ENCODE results near the gene LDLRAD2. TPM values are rescaled to one million over a fixed set of nuclear protein-coding genes. Genes with fewer than 3 reads are reported as not detected.

LDLRAD2 gene
- total RNA-seq, 3 donors from 2014 or later: 0.33 TPM; not detected in 2

DNA sequence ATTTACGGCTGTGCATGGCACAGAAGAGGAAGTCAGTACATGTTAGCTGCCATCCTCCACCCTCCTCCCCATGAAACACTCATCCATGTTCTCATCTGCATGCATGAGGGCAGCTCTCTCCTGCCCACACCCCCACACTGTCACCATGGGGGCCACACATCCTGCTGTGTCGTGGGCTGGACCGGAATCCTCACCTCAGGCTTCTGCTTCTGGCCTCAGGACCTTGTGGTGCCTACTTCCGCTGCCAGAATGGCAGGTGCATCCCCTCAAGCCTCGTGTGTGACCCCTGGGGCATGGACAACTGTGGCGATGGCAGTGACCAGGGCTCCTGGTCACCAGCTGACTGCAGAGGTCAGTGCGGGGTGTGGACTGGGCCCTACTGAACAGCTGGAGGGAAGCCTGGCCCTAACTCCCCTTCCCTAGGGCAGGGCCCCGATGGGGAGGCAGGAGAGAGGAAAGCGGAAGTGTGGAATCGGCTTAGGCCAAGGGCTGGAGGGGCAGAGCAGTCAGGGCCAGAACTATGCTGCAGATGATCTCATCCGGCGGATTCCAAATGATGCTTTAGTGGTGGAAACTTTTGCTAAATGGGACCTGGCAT lies 3.8 kb downstream of the LDLRAD2 start:
- H3K9me3 ChIP-seq: no peaks in the 10 kb centered on the region
- no peaks in the 10 kb centered on the region for H3K27me3 ChIP-seq
- H3K4me3 ChIP-seq: no peak overlapping the region
- intact Hi-C loops (cut with DNase I; ENCODE audit: low total_unique reads): no loop called here
- no peak for TF ChIP-seq POLR2A (IDR thresholded peaks at IDR 0.05)
- TF ChIP-seq POLR2AphosphoS5 (IDR thresholded peaks at IDR 0.05): peak in 1 of 3 donors; percentile 36
- H3K4me1 ChIP-seq: no peaks in the 10 kb centered on the region
- no peak for DNase-seq (ENCODE audit: low spot score in 2 of 2)
- H3K27ac ChIP-seq: no peak overlapping the region
- H3K36me3 ChIP-seq: no peaks in the 10 kb centered on the region

DNA sequence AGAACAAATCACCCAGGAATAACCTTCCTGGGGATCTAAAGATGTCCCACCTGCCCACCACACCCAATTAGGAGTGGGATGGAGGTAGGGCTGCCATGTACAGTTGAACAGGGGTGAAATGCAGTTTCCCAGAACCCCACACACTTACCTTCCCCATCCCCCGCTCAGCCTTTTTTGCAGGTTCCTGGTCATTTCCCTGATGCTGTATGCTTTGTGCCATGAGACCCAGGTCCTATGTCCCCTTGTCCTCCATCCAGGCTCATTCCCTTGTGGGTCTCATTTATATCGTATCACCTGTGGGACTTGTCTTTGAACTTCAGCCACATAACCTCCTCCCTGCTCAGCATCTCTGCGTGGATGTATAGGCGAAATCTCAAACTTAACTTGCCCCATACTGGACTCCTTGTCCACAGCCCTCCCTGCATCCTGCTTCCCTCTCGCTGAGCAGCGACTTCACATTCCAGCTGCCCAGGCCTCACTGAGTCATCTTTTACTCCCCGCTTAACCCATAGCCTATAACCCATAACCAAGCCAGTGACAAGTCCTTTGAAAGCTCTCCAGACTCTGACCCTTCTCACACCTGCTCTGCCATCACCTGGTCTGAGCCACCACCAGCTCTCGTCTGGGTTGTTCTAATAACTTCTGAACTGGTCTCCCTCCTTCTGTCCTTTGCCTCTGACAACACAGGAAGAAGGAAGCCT lies 4.7 kb downstream of the LDLRAD2 start:
- DNase-seq (ENCODE audit: low spot score in 2 of 2): no peak
- H3K27ac ChIP-seq: no peak overlapping the region

DNA sequence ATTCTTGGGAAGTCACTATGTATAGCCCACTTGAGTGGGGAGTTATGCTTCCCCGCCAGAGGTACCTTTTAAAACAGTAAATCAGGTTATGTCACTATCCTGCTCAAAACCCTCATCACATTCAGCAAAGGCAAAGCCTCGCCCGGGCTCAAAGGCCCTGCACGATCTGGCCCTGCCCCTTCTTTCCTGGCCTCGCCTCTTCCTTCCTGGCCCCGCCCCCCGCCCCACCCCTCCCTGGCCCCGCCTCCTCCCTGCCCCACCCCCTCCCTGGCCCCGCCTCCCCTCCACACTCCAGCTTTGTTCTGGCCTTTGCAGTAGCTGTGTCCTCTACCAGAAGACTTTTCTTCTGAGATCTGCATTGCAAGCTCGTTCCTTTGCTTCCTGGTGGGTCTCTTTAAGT lies 6.6 kb downstream of the LDLRAD2 start:
- intact Hi-C loops (cut with DNase I; ENCODE audit: low total_unique reads): no loop called here

More for the DNA sequence above, 4.7 kb downstream of the LDLRAD2 start:
- intact Hi-C loops (cut with DNase I; ENCODE audit: low total_unique reads): no loop called here
- H3K36me3 ChIP-seq: no peaks in the 10 kb centered on the region
- H3K4me1 ChIP-seq: no peaks in the 10 kb centered on the region
- H3K9me3 ChIP-seq: no peaks in the 10 kb centered on the region
- H3K4me3 ChIP-seq: no peak overlapping the region
- no peaks in the 10 kb centered on the region for H3K27me3 ChIP-seq
- no peak for TF ChIP-seq POLR2A (IDR thresholded peaks at IDR 0.05)
- TF ChIP-seq, protein P1, sequence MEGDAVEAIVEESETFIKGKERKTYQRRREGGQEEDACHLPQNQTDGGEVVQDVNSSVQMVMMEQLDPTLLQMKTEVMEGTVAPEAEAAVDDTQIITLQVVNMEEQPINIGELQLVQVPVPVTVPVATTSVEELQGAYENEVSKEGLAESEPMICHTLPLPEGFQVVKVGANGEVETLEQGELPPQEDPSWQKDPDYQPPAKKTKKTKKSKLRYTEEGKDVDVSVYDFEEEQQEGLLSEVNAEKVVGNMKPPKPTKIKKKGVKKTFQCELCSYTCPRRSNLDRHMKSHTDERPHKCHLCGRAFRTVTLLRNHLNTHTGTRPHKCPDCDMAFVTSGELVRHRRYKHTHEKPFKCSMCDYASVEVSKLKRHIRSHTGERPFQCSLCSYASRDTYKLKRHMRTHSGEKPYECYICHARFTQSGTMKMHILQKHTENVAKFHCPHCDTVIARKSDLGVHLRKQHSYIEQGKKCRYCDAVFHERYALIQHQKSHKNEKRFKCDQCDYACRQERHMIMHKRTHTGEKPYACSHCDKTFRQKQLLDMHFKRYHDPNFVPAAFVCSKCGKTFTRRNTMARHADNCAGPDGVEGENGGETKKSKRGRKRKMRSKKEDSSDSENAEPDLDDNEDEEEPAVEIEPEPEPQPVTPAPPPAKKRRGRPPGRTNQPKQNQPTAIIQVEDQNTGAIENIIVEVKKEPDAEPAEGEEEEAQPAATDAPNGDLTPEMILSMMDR (IDR thresholded peaks at IDR 0.05): no peak
- TF ChIP-seq POLR2AphosphoS5 (IDR thresholded peaks at IDR 0.05): no peak

DNA sequence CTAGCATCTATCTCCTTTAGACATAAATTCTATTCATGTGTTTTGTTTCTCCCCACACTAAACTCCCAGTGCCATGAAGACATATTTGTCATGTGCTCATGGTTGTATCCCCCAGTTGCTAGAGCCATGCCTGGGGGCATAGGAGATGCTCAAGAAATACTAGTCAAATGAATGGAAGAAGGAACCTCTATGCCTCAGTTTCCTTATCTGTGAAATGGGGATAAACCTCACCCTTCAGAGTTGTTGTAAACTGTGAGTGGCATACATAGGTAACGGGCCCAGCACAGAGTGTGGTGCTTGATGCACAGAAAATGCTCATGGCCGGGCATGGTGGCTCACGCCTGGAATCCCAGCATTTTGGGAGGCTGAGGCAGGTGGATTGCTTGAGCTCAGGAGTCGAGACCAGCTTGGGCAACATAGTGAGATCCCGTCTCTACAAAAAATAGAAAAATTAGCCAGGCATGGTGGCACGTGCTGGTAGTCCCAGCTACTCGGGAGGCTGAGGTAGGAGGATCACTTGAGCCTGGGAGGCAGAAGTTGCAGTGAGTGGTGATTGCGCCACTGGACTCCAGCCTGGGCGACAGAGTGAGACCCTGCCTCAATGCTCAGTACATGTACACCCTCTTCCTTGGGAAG lies 8.7 kb downstream of the LDLRAD2 start:
- Histone ChIP-seq H3K36me3 (no peaks in the 10 kb centered on the region), H3K9me3 (no peaks in the 10 kb centered on the region), H3K27ac (no peak overlapping the region), H3K4me3 (no peak overlapping the region), H3K4me1 (no peaks in the 10 kb centered on the region), H3K27me3 (no peaks in the 10 kb centered on the region)
- intact Hi-C loops (cut with DNase I; ENCODE audit: low total_unique reads): no loop called here
- TF ChIP-seq, protein P1 (IDR thresholded peaks at IDR 0.05): no peak
- no peak for TF ChIP-seq POLR2AphosphoS5 (IDR thresholded peaks at IDR 0.05)
- no peak for TF ChIP-seq POLR2A (IDR thresholded peaks at IDR 0.05)
- no peak for DNase-seq (ENCODE audit: low spot score in 2 of 2)

More for the DNA sequence above, 6.6 kb downstream of the LDLRAD2 start:
- H3K4me1 ChIP-seq: no peaks in the 10 kb centered on the region
- no peak for DNase-seq (ENCODE audit: low spot score in 2 of 2)
- no peak overlapping the region for H3K27ac ChIP-seq
- no peaks in the 10 kb centered on the region for H3K36me3 ChIP-seq
- no peak overlapping the region for H3K4me3 ChIP-seq
- no peaks in the 10 kb centered on the region for H3K27me3 ChIP-seq
- TF ChIP-seq POLR2AphosphoS5 (IDR thresholded peaks at IDR 0.05): no peak
- no peak for TF ChIP-seq POLR2A (IDR thresholded peaks at IDR 0.05)
- TF ChIP-seq, protein P1 (IDR thresholded peaks at IDR 0.05): no peak
- H3K9me3 ChIP-seq: no peaks in the 10 kb centered on the region

DNA sequence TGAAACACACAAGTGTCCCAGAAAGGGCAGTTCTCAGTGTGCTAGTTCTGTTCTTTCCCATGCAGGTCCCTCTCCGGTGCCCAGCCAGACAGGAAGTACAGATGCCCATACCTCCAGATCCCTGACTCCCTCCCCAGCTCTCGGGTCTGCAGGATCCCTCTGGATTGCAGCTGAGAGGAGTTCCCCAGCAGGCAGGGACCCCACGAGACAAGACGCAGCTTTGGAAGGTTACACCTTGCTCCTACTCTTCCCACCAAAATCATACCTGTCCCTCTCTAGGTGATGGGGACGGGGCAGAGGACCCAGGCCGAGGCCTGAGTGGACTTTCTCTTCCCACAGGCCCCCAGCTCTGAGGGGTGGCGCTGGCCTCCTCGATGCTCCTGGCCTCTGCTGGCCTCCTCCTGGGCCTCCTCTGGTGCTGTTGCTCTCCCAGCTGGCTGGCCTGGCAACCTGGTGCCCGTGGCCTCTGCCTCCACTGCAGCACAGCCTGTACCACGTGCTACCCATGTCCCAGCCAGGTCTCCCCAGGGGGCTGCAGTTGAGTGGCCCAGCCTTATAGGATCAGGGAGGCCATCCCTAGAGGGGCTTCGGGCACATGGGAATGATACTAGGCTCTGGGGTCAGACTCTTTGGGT lies 9.4 kb downstream of the LDLRAD2 start:
- TF ChIP-seq POLR2AphosphoS5 (IDR thresholded peaks at IDR 0.05): no peak
- no peak for TF ChIP-seq POLR2A (IDR thresholded peaks at IDR 0.05)
- TF ChIP-seq, protein P1 (IDR thresholded peaks at IDR 0.05): no peak
- Histone ChIP-seq H3K36me3 (no peaks in the 10 kb centered on the region), H3K27ac (no peak overlapping the region), H3K9me3 (no peaks in the 10 kb centered on the region), H3K27me3 (no peaks in the 10 kb centered on the region), H3K4me1 (no peaks in the 10 kb centered on the region), H3K4me3 (no peak overlapping the region)
- no peak for DNase-seq (ENCODE audit: low spot score in 2 of 2)
- intact Hi-C loops (cut with DNase I; ENCODE audit: low total_unique reads): no loop called here
